A549 (cell line): ENCODE data around the gene FAM163B. TPM values are rescaled to one million over a fixed set of nuclear protein-coding genes. Genes with fewer than 3 reads are reported as not detected.

Experiments used
- ATAC-seq, 2 experiments: fragments of 200-7000 bp in 1 of 2; fragments of >200 bp in 1 of 2; cut with Nextera tagmentation in 1 of 2; cut with Tn5 transposase in 1 of 2; 3 replicates each; pipeline versions ENCODE4 v1.8.0 to v1.9.1; 2018 to 2020; ENCODE audit warnings: mild to moderate bottlenecking in 1 of 2, moderate library complexity in 1 of 2
- CTCF ChIA-PET: fragments of 300-600 bp; sonication (Branson Sonifier 250); formaldehyde crosslinking; extraction: SDS; loops from one replicate; lab custom pipeline; 2021; ENCODE audit warnings: antibody characterized with exemption, inconsistent platforms; lab: Yijun Ruan, JAX
- POLR2A ChIA-PET: fragments of 350-600 bp; formaldehyde crosslinking; extraction: SDS; loops from one replicate; lab custom pipeline; 2021; ENCODE audit warnings: antibody characterized with exemption, inconsistent platforms; lab: Yijun Ruan, JAX
- DNase-seq, 2 experiments: peaks; one replicate each; pipeline versions ENCODE4 v3.0.0 to v3.0.0-alpha.2; 2011 to 2016; ENCODE audit warnings: low read depth in 1 of 2, low spot score in 1 of 2
- FAIRE-seq: peaks from 2 replicates; lab custom pipeline; 2011; peaks lifted over from hg19 to GRCh38; lab: Jason Lieb, UNC
- H3K27ac ChIP-seq, 2 experiments: fragments of >200 bp; sonication (Bioruptor Twin); formaldehyde crosslinking; 3 replicates each; pipeline ENCODE4 v1.5.1; 2016 to 2017
- H3K4me1 ChIP-seq: fragments of >200 bp; sonication (Bioruptor Twin); formaldehyde crosslinking; 3 replicates; pipeline ENCODE4 v1.6.1; 2016
- H3K4me2 ChIP-seq: fragments of >200 bp; sonication (Bioruptor Twin); formaldehyde crosslinking; 3 replicates; pipeline ENCODE4 v1.6.1; 2016
- H3K4me3 ChIP-seq: fragments of >200 bp; sonication (Bioruptor Twin); formaldehyde crosslinking; 3 replicates; pipeline ENCODE4 v1.5.1; 2016
- H3K9me3 ChIP-seq: fragments of >200 bp; sonication (Bioruptor Twin); formaldehyde crosslinking; 3 replicates; pipeline ENCODE4 v1.6.1; 2016
- BHLHE40 ChIP-seq: IDR thresholded peaks from 2 replicates; pipeline ENCODE4 v1.6.1; 2012; ENCODE audit warnings: low read depth, low read length, inconsistent platforms
- CBX2 ChIP-seq: fragments of 200-600 bp; sonication (generic); IDR thresholded peaks from 2 replicates; pipeline ENCODE4 v1.6.1; 2016; ENCODE audit warnings: low read depth, mild to moderate bottlenecking, borderline replicate concordance
- EP300 ChIP-seq, 2 experiments: fragments of >200 bp; sonication (Bioruptor Twin); formaldehyde crosslinking; IDR thresholded peaks; 2 replicates in 1 of 2; 3 replicates in 1 of 2; pipeline ENCODE4 v1.6.1; 2016 to 2017
- ESRRA ChIP-seq: fragments of 150-350 bp; IDR thresholded peaks from 2 replicates; pipeline ENCODE4 v1.6.1; 2014; ENCODE audit warnings: mild to moderate bottlenecking, low read length, borderline replicate concordance
- GATA3 ChIP-seq: IDR thresholded peaks from 2 replicates; pipeline ENCODE4 v1.6.1; 2012; ENCODE audit warnings: borderline replicate concordance
- JUNB ChIP-seq: fragments of >200 bp; sonication (Bioruptor Twin); formaldehyde crosslinking; IDR thresholded peaks from 2 replicates; pipeline ENCODE4 v1.6.1; 2016
- MAZ ChIP-seq: fragments of 150-350 bp; IDR thresholded peaks from 2 replicates; pipeline ENCODE4 v1.6.1; 2014; ENCODE audit warnings: antibody characterized with exemption, low read depth, low read length, borderline replicate concordance
- NFE2L2 ChIP-seq: fragments of 150-350 bp; conservative IDR thresholded peaks from 2 replicates; pipeline ENCODE4 v1.6.1; 2014; ENCODE audit warnings: low read length
- NPAS2 ChIP-seq: fragments of 250-450 bp; sonication (Bioruptor Pico); IDR thresholded peaks from 2 replicates; pipeline ENCODE4 v1.8.0; 2022; ENCODE audit warnings: mild to moderate bottlenecking, moderate library complexity, borderline replicate concordance
- PBX3 ChIP-seq: IDR thresholded peaks from 2 replicates; pipeline ENCODE4 v1.6.1; 2012
- PHF8 ChIP-seq: fragments of 200-600 bp; sonication (generic); IDR thresholded peaks from 2 replicates; pipeline ENCODE4 v1.6.1; 2016; ENCODE audit warnings: low read depth, mild to moderate bottlenecking, antibody characterized with exemption, moderate library complexity, borderline replicate concordance
- POLR2A ChIP-seq: IDR thresholded peaks from 2 replicates; pipeline ENCODE4 v1.6.1; 2012; ENCODE audit warnings: mild to moderate bottlenecking, low read length
- RAD21 ChIP-seq, 2 experiments: fragments of >200 bp in 1 of 2; sonication (Bioruptor Twin) in 1 of 2; formaldehyde crosslinking in 1 of 2; IDR thresholded peaks in 1 of 2; conservative IDR thresholded peaks in 1 of 2; 2 replicates in 1 of 2; 3 replicates in 1 of 2; pipeline ENCODE4 v1.6.1; 2012 to 2018; ENCODE audit warnings: inconsistent platforms in 1 of 2
- RARB ChIP-seq: fragments of 250-450 bp; sonication (Bioruptor Pico); IDR thresholded peaks from 2 replicates; pipeline ENCODE4 v1.8.0; 2021; ENCODE audit warnings: mild to moderate bottlenecking, moderate library complexity
- REST ChIP-seq: fragments of 200-600 bp; sonication (generic); IDR thresholded peaks from 2 replicates; pipeline ENCODE4 v1.6.1; 2016; ENCODE audit warnings: antibody characterized with exemption, mild to moderate bottlenecking, moderate library complexity
- RNF2 ChIP-seq: fragments of 200-600 bp; sonication (generic); IDR thresholded peaks from 2 replicates; pipeline ENCODE4 v1.6.1; 2016; ENCODE audit warnings: low read depth, mild to moderate bottlenecking, antibody characterized with exemption, moderate library complexity, borderline replicate concordance
- SMC3 ChIP-seq: fragments of >200 bp; sonication (Bioruptor Twin); formaldehyde crosslinking; IDR thresholded peaks from 3 replicates; pipeline ENCODE4 v1.6.1; 2018; ENCODE audit warnings: inconsistent platforms
- SREBF2 ChIP-seq: fragments of 450-650 bp; IDR thresholded peaks from 2 replicates; pipeline ENCODE4 v1.6.1; 2014; ENCODE audit warnings: mild to moderate bottlenecking, moderate library complexity
- ZC3H11A ChIP-seq: fragments of 450-650 bp; IDR thresholded peaks from 2 replicates; pipeline ENCODE4 v1.6.1; 2014; ENCODE audit warnings: antibody characterized with exemption, mild to moderate bottlenecking
- ZFP36 ChIP-seq: fragments of 450-650 bp; IDR thresholded peaks from 2 replicates; pipeline ENCODE4 v1.6.1; 2014; ENCODE audit warnings: borderline replicate concordance; ENCODE audit not compliant: partially characterized antibody
- ZNF302 ChIP-seq: fragments of 250-450 bp; sonication (Bioruptor Pico); IDR thresholded peaks from 2 replicates; pipeline ENCODE4 v1.9.0; 2021; ENCODE audit warnings: inconsistent platforms, mild to moderate bottlenecking, moderate library complexity
- WGBS: methylation state at CpG from one replicate; pipeline ENCODE4 v1.1.6; 2017; ENCODE audit errors: missing lambda C conversion rate; 5-methylcytosine and 5-hydroxymethylcytosine counted together
- polyA plus RNA-seq, 4 experiments: library from polyadenylated mRNA; depleted of rRNA in 3 of 4; stranded (reverse); fragments of >200 nt; fragmentation: RNase III in 1 of 4; extraction: RNeasy Plus Mini Kit Qiagen cat#74134 plus additional on column Dnase treatment in 1 of 4; gene quantifications; 2 replicates in 3 of 4; 3 replicates in 1 of 4; pipeline ENCODE4 v1.2.3, GENCODE V29; 2011 to 2017

FAM163B gene
- polyA plus RNA-seq, 2 of the 4 experiments (the other 2 are of a cell fraction) = not detected

- peaks cover 41% of the 10 kb centered on the region for H3K9me3 ChIP-seq
- no peak overlapping the region for H3K27ac ChIP-seq
- no peak overlapping the region for H3K4me2 ChIP-seq
- ChIA-PET POLR2A (no interaction called here), CTCF (interaction anchor here (1.1 to 1.4 kb wide), 5 partner anchors 17 to 146 kb away, joined by 3 to 5 read pairs (median 3); no protein-coding TSS in a partner anchor)
- no peak for FAIRE-seq
- no peak for ATAC-seq
- no peaks in the 10 kb centered on the region for H3K4me1 ChIP-seq
- WGBS = 7% methylated on average over 7 of the region's 7 CpGs
- DNase-seq = peak; percentile 18 to 47
- TF ChIP-seq PBX3 (no peak), POLR2A (no peak), SMC3 (no peak), RNF2 (no peak), NPAS2 (CRISPR knock-in tag) (no peak), RAD21 (conservative IDR thresholded peaks at IDR 0.05 in 1 of 2, IDR thresholded peaks at IDR 0.05 in 1 of 2) (no peak), ZFP36 (no peak), ZNF302 (CRISPR knock-in tag) (no peak), NFE2L2 (no peak), EP300 (IDR thresholded peaks at IDR 0.05) (no peak), REST (no peak), PHF8 (no peak), MAZ (no peak), RARB (CRISPR knock-in tag) (no peak), ESRRA (no peak), ZC3H11A (no peak), JUNB (no peak)
- H3K4me3 ChIP-seq = no peak overlapping the region
Observed at GRCh38 chr9:133597316-133597957, 11.8 kb downstream of the FAM163B start.

GRCh38 chr9:133595910-133596309 is 13.3 kb downstream of the FAM163B start:
- no peak for FAIRE-seq
- Histone ChIP-seq H3K9me3 (peaks cover 41% of the 10 kb centered on the region), H3K4me2 (no peak overlapping the region), H3K4me1 (no peaks in the 10 kb centered on the region), H3K27ac (no peak overlapping the region), H3K4me3 (no peak overlapping the region)
- no peak for DNase-seq
- no peak for TF ChIP-seq SREBF2
- no peak for TF ChIP-seq CBX2
- TF ChIP-seq POLR2A = no peak
- no peak for TF ChIP-seq BHLHE40
- no peak for TF ChIP-seq GATA3
- WGBS = 48% methylated on average over 8 of the region's 8 CpGs
- ChIA-PET POLR2A (no interaction called here), CTCF (no interaction called here)
- no peak for ATAC-seq
